GM21528 (cell line): ENCODE results near the gene MYO6.

ENCODE experiments used
- ATAC-seq: cut with Tn5 transposase; IDR thresholded peaks from one replicate; pipeline ENCODE4 v1.9.1; 2021; ENCODE audit warnings: mild to moderate bottlenecking, moderate library complexity; ENCODE audit not compliant: unreplicated experiment, low FRiP score

MYO6 gene

GRCh38 chr6:75818098-75818855, 69.2 kb downstream of the MYO6 start:
- ATAC-seq: no peak

- no peak for ATAC-seq
Measured at GRCh38 chr6:75819776-75820487, 70.9 kb downstream of the MYO6 start.

- ATAC-seq: no peak
Measured at GRCh38 chr6:75824160-75824559, 75.1 kb downstream of the MYO6 start.

GRCh38 chr6:75827163-75827562, 78.1 kb downstream of the MYO6 start:
- ATAC-seq: no peak

- ATAC-seq: peak; percentile 54
Measured at GRCh38 chr6:75830959-75831885, 82.2 kb downstream of the MYO6 start.

GRCh38 chr6:75834447-75834846, 85.4 kb downstream of the MYO6 start:
- ATAC-seq: no peak

- no peak for ATAC-seq
Measured at GRCh38 chr6:75842191-75842590, 93.2 kb downstream of the MYO6 start.

GRCh38 chr6:75842732-75843131, 93.7 kb downstream of the MYO6 start:
- no peak for ATAC-seq

GRCh38 chr6:75843396-75843795, 94.4 kb downstream of the MYO6 start:
- ATAC-seq: no peak

GRCh38 chr6:75848274-75848673, 99.2 kb downstream of the MYO6 start:
- ATAC-seq: no peak

GRCh38 chr6:75849329-75850025, 100.4 kb downstream of the MYO6 start:
- ATAC-seq: no peak

GRCh38 chr6:75850026-75850833, 101.2 kb downstream of the MYO6 start:
- no peak for ATAC-seq

GRCh38 chr6:75852721-75853120, 103.7 kb downstream of the MYO6 start:
- ATAC-seq: no peak

- ATAC-seq: no peak
Measured at GRCh38 chr6:75853806-75854205, 104.8 kb downstream of the MYO6 start.

GRCh38 chr6:75855052-75855451, 106.0 kb downstream of the MYO6 start:
- no peak for ATAC-seq

- no peak for ATAC-seq
Measured at GRCh38 chr6:75856902-75857301, 107.9 kb downstream of the MYO6 start.

- ATAC-seq: no peak
Measured at GRCh38 chr6:75863001-75863400, 114.0 kb downstream of the MYO6 start.

- ATAC-seq: no peak
Measured at GRCh38 chr6:75863784-75864183, 114.7 kb downstream of the MYO6 start.

GRCh38 chr6:75864446-75864845, 115.4 kb downstream of the MYO6 start:
- ATAC-seq: no peak

GRCh38 chr6:75870389-75870788, 121.3 kb downstream of the MYO6 start:
- ATAC-seq: no peak
